Measurements from ENCODE around the gene HYLS1.

GRCh38 chr11:125940145-125940544 is 52.7 kb downstream of the HYLS1 start:
- TF ChIP-seq CTCF (IDR thresholded peaks at IDR 0.05), result no peak
- no peak for TF ChIP-seq POLR2A (IDR thresholded peaks at IDR 0.05)
